Right lobe of liver (tissue), 6 donors: ENCODE data around the gene EIF5B. TPM values are rescaled to one million over a fixed set of nuclear protein-coding genes. Genes with fewer than 3 reads are reported as not detected.
A peak's percentile ranks its signal among the peaks of the same experiment; 100 is the strongest.
"Not testable (repeated sequence)": the region's sequence is repeated elsewhere in the genome, so short reads cannot be mapped to it uniquely, and the experiment has no call there.

Experiments
- ATAC-seq, 4 donors: fragments of 200-7000 bp; cut with Tn5 transposase; one replicate each; pipeline ENCODE4 v1.9.1; 2020; ENCODE audit warnings: mild to moderate bottlenecking in 4 of 4, moderate library complexity in 4 of 4
- DNase-seq, 3 donors: peaks; one replicate each; pipeline ENCODE4 v3.0.0-alpha.2; 2020
- H3K27ac ChIP-seq, 3 donors: fragments of 200-600 bp; one replicate each; pipeline ENCODE4 v1.8.0; 2022
- H3K27me3 ChIP-seq, 2 donors: fragments of 200-600 bp; one replicate each; pipeline ENCODE4 v1.8.0; 2022
- H3K36me3 ChIP-seq, 4 donors: fragments of 200-600 bp; sonication (generic) in 1 of 4; one replicate each; pipeline versions ENCODE4 v1.5.1 to v1.8.0; 2017 to 2022; ENCODE audit warnings: control low read depth in 1 of 4
- H3K4me1 ChIP-seq, 4 donors: fragments of 200-600 bp; sonication (generic) in 1 of 4; one replicate each; pipeline versions ENCODE4 v1.5.1 to v1.8.0; 2017 to 2022; ENCODE audit warnings: control low read depth in 1 of 4
- H3K4me3 ChIP-seq, 3 donors: fragments of 200-600 bp; one replicate each; pipeline ENCODE4 v1.8.0; 2022
- H3K9me3 ChIP-seq, 4 donors: fragments of 200-600 bp; sonication (generic) in 1 of 4; one replicate each; pipeline versions ENCODE4 v1.5.1 to v1.8.0; 2017 to 2022; ENCODE audit warnings: control low read depth in 1 of 4
- POLR2A ChIP-seq: fragments of 450-650 bp; IDR thresholded peaks from one replicate; pipeline ENCODE4 v1.6.1; 2017; ENCODE audit warnings: antibody characterized with exemption, mild to moderate bottlenecking
- whole genome bisulfite sequencing: methylation state at CpG from one replicate; pipeline ENCODE4 v1.1.6; 2018; ENCODE audit warnings: low coverage, low lambda C conversion rate; ENCODE audit not compliant: insufficient coverage; ENCODE audit errors: missing lambda C conversion rate; 5-methylcytosine and 5-hydroxymethylcytosine counted together
- intact Hi-C, 2 donors: fragments of 100-400 bp; cut with DNase I; formaldehyde crosslinking; loops; one replicate each; pipeline versions ENCODE4 v1.11.2 to v1.14.1; 2022
- total RNA-seq, 6 experiments: library from RNA; depleted of rRNA in 2 of 6; stranded (reverse); fragments of >200 nt in 2 of 6; fragmentation: NEBNext Ultra II Directional in 3 of 6; extraction: Animal tissue kit (Norgen Biotek cat#: 25700) in 3 of 6; gene quantifications; one replicate each; pipeline versions ENCODE4 v1.1.0 to v1.2.4, GENCODE V29; 2016 to 2023
- TF ChIP-seq, protein P1 (sequence below), 4 donors: fragments of 200-600 bp in 3 of 4; fragments of 450-650 bp in 1 of 4; IDR thresholded peaks; one replicate each; pipeline versions ENCODE4 v1.5.1 to v1.8.0; 2016 to 2022; ENCODE audit warnings: antibody characterized with exemption in 4 of 4, mild to moderate bottlenecking in 2 of 4
- donor health status: DM: no; HTN: yes; CAD: no.
- donor health status: DM: no; HTN: no; CAD: no.
- donor health status: DM: no; HTN: no; CAD: no.
- donor health status: DM: no; HTN: yes; CAD: no.
- donor health status: DM: no; HTN: yes; CAD: no.

Gene EIF5B
- total RNA-seq, 6 experiments from 2014 or later, result 10.2 to 18.8 (median 17.4) TPM

DNA sequence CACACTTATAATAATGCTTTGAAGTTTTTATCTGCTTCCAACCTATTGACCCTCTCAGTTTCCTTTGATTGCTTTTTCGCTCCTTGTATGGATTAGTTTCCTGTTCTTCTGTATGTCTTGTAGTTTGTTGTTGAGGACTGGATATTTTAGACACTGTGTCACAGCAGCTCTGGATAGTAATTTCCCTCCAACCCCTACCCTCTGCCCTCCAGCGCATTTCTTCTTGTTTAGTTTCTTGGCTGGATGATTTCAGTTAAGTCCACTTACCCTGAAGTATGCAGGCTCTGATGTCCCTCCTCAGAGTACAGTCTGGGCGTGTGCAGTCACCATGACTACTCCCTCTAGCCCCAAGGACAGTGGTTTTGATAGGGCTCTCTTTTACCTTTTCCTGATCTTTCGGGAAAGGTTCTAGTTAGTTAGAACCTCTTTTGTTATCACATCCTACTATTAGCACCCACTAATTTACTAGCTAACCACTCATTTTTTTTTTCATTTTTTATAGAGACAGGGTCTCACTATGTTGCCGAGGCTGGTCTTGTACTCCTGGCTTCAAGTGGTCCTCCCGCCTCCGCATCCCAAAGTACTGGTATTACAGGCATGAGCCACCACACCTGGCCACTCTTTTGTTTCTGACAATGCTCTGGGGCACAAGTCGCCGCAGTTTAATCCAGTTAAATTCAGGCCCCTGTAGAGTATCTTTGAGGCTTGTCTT, 19.9 kb upstream of the EIF5B start:
- DNase-seq (no peak), ATAC-seq (no peak)
- peaks cover 0 to 2% (median 0%) of the 10 kb centered on the region in 4 donors for H3K9me3 ChIP-seq
- no peak for TF ChIP-seq POLR2A
- TF ChIP-seq, protein P1, sequence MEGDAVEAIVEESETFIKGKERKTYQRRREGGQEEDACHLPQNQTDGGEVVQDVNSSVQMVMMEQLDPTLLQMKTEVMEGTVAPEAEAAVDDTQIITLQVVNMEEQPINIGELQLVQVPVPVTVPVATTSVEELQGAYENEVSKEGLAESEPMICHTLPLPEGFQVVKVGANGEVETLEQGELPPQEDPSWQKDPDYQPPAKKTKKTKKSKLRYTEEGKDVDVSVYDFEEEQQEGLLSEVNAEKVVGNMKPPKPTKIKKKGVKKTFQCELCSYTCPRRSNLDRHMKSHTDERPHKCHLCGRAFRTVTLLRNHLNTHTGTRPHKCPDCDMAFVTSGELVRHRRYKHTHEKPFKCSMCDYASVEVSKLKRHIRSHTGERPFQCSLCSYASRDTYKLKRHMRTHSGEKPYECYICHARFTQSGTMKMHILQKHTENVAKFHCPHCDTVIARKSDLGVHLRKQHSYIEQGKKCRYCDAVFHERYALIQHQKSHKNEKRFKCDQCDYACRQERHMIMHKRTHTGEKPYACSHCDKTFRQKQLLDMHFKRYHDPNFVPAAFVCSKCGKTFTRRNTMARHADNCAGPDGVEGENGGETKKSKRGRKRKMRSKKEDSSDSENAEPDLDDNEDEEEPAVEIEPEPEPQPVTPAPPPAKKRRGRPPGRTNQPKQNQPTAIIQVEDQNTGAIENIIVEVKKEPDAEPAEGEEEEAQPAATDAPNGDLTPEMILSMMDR (IDR thresholded peaks at IDR 0.05), result no peak
- no peak overlapping the region for H3K27ac ChIP-seq
- H3K4me1 ChIP-seq, result no peaks in the 10 kb centered on the region
- intact Hi-C loops, result no loop called here
- peaks cover 0 to 31% (median 17%) of the 10 kb centered on the region in 4 donors for H3K36me3 ChIP-seq
- no peak overlapping the region for H3K4me3 ChIP-seq
- WGBS, result 90% methylated on average over 8 of the region's 9 CpGs
- no peaks in the 10 kb centered on the region for H3K27me3 ChIP-seq

- not testable (repeated sequence) for H3K4me3 ChIP-seq
Observed at GRCh38 chr2:99317873-99318200, 19.4 kb upstream of the EIF5B start.

DNA sequence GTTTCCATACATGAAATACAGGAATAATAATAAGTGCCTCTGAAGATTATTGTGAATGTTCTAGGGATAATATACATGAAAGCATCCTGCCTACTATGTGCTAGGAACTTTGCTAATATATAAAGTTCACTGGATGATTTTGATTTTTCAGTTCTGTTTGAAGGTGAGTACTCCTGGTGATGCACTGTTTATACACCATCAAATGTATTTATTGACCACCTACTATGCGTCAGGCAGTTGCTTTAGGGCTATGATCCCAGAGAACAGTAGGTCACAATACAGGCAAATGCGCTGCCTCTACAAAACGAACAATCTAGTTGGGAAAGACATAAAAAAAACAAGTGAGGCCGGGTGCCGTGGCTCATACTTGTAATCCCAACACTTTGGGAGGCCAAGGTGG, 11.8 kb upstream of the EIF5B start:
- WGBS, result 88% methylated on average over 5 of the region's 5 CpGs
- no peaks in the 10 kb centered on the region for H3K4me1 ChIP-seq
- H3K27me3 ChIP-seq, result no peaks in the 10 kb centered on the region
- intact Hi-C loops, result loop anchor here in 1 of 2 donors (10.0 kb wide), 1 partner anchor 169 kb away; the partner anchor contains the start of gene REV1
- peaks cover 8 to 83% (median 35%) of the 10 kb centered on the region in 4 donors for H3K36me3 ChIP-seq
- TF ChIP-seq, protein P1 (IDR thresholded peaks at IDR 0.05), result no peak
- no peak for TF ChIP-seq POLR2A
- ATAC-seq, result no peak
- H3K27ac ChIP-seq, result no peak overlapping the region
- no peaks in the 10 kb centered on the region for H3K9me3 ChIP-seq
- H3K4me3 ChIP-seq, result no peak overlapping the region
- no peak for DNase-seq

More at GRCh38 chr2:99317873-99318200, 19.4 kb upstream of the EIF5B start:
- intact Hi-C loops, DNase-seq, H3K4me1 ChIP-seq, H3K27me3 ChIP-seq, ATAC-seq, H3K27ac ChIP-seq, H3K9me3 ChIP-seq: not testable (repeated sequence)
- H3K36me3 ChIP-seq, result peaks cover 0 to 36% (median 17%) of the 10 kb centered on the region in 4 donors
- WGBS, result 95% methylated on average over 5 of the region's 7 CpGs

GRCh38 chr2:99335911-99336803, 1.0 kb upstream of the EIF5B start, which contains the start of gene TXNDC9:
TSS of gene TXNDC9 (minus strand) at chr2:99336333. CDS start at chr2:99333210, 3,123 bp downstream.
- Histone ChIP-seq H3K4me3 (peak within 1 kb of the TSS; percentile 76 to 96 (median 90)), H3K36me3 (peaks cover 0 to 16% (median 2%) of the 10 kb centered on the region in 4 donors), H3K9me3 (no peaks in the 10 kb centered on the region), H3K4me1 (peaks cover 0 to 31% (median 12%) of the 10 kb centered on the region in 4 donors), H3K27me3 (no peaks in the 10 kb centered on the region), H3K27ac (peak within 1 kb of the TSS; percentile 74 to 82 (median 78))
- ATAC-seq, result peak; percentile 88 to 92 (median 90)
- intact Hi-C loops, result no loop called here
- DNase-seq, result peak; percentile 97 to 99 (median 99)
- peak; percentile 67 for TF ChIP-seq POLR2A
- TF ChIP-seq, protein P1 (IDR thresholded peaks at IDR 0.05), result no peak
- WGBS, result under 1% methylated on average over 26 of the region's 60 CpGs
